Right lung (tissue), 5 donors: ENCODE results near the gene MTOR. TPM values are rescaled to one million over a fixed set of nuclear protein-coding genes. Genes with fewer than 3 reads are reported as not detected.
A peak's percentile ranks its signal among the peaks of the same experiment; 100 is the strongest.
"Not testable (repeated sequence)": the region's sequence is repeated elsewhere in the genome, so short reads cannot be mapped to it uniquely, and the experiment has no call there.

Experiments
- DNase-seq, 2 donors: peaks; one replicate each; pipeline ENCODE4 v3.0.0-alpha.2; 2013
- polyA plus RNA-seq, 5 donors: library from polyadenylated mRNA; unstranded; fragments of 120-200 nt; gene quantifications; one replicate each; pipeline versions ENCODE4 v1.2.1 to v1.2.3, GENCODE V29; 2013; ENCODE audit warnings: inconsistent platforms in 1 of 5, low replicate concordance in 1 of 5; ENCODE audit not compliant: insufficient read length in 5 of 5, insufficient read depth in 1 of 5

The MTOR gene
- polyA plus RNA-seq, 5 donors: 33.4 to 41.7 (median 35.4) TPM

DNA sequence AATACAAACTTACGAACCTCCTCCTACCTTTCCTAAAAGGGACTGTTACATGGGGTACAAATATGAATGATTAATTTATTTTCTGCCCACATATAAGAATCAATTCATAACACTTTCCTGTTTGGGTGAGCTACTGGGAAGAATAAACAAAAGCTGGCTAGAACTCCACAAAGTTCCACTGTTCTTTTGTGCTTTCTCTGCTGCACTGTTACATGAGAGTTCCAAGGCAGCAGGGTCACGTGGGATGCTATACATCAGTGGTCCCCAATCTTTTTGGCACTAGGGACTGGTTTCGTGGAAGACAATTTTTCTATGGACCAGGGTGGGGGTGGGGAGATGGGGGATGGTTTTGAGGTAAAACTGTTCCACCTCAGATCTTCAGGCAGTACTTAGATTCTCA, 75.4 kb downstream of the MTOR start:
- DNase-seq: no peak

DNA sequence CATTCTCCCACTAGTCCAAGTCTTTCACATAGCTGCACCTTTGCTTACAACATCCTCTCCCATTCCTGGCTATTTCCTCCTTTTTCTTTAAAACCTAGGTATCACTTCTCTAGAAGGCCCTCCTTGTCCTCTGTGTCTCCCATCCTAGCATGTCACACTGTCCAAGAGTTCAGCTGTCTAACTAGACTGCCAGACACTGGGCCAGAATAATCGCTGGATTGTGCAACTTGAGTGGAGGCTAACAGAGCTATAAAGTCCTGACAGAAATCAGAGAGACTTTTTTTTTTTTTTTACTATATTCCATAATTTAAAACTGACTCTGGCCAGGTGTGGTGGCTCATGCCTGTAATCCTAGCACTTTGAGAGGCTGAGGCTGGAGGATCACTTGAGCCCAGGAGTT, 77.4 kb downstream of the MTOR start:
- peak; percentile 14 to 25 for DNase-seq

GRCh38 chr1:11182884-11183283, 79.5 kb downstream of the MTOR start:
- DNase-seq: no peak

DNA sequence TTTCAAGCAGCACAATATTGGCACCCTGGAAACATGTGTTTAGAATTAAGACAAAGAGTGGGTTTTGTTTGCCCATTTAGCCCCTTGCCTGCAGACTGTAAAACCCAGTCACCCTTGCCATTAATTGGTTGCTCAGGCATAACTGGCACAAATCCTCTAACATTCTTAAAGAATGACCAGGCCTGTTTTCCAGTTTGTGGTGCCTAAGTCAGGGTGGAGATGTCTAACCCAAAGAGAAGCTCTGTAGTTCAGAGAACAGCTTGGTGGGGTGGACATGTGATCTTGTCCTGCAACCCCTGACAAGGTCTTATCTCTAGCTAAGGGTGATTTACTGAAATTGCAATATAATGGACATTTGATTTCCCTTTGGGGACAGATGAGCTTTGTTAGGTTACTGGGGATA, 82.0 kb downstream of the MTOR start:
- no peak for DNase-seq

GRCh38 chr1:11179749-11180148, 82.6 kb downstream of the MTOR start:
- DNase-seq: not testable (repeated sequence)

GRCh38 chr1:11179125-11179524, 83.2 kb downstream of the MTOR start:
- DNase-seq: no peak

GRCh38 chr1:11178021-11179015, 84.0 kb downstream of the MTOR start:
- DNase-seq: no peak

- DNase-seq: no peak
Observed at GRCh38 chr1:11176081-11176706, 86.2 kb downstream of the MTOR start.

DNA sequence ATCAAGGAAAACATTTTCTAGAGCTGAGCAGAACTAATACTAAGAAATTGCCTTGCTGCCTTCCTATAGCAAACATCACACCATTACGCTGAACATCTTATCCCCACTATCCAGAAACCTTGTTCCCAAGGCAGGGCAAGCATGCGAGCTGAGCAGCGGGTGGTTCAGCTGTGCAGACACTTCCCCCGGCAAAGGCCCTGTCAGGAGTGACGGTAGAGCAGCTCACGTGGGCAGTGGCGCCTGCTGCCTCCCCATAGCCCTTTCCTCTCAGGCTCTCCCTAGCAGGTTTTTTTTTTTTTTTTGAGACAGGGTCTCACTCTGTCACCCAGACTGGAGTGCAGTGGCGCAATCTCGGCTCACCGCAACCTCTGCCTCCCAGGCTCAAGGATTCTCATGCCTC, 86.9 kb downstream of the MTOR start:
- no peak for DNase-seq

GRCh38 chr1:11174261-11174942, 87.9 kb downstream of the MTOR start:
- DNase-seq: no peak

- DNase-seq: no peak
Observed at GRCh38 chr1:11170102-11170501, 92.2 kb downstream of the MTOR start.

DNA sequence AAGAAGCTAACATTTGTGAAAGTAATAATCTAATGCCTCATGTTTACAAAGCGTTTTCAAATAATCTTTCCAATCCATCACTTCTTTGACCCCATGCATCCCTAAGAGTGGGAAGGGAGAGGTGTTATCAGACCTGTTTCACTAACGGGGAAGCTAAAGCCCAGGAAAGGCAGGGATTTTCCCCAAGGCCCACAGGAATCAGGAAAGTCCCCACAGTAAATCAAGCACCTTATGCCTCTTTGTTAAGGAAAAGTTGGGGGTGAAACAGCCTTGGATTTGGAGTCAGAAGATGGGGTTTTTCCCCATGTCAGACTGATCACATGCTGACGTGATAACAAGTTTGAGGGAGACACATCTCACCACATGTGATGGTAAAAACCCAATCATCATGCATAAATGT, 93.1 kb downstream of the MTOR start:
- DNase-seq: no peak

DNA sequence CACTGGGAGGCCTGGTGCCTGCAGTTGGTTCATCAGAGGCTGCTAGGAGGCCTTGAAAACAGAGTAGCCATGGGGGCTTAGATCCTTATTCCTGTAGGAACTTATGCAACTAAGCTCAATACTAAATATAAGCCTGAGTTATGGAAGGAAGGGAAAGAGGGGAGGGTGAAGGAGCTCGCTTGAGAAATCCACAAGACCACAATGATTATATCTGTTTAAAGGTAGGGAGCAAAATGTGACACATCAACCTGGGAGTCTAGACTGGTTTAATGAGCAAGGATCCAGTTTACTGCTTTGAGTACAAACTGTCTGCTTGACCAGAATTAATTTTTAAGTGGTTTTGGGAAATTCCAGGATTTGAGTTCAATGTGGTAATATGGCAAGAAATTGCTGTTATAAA, 93.6 kb downstream of the MTOR start:
- DNase-seq: no peak

DNA sequence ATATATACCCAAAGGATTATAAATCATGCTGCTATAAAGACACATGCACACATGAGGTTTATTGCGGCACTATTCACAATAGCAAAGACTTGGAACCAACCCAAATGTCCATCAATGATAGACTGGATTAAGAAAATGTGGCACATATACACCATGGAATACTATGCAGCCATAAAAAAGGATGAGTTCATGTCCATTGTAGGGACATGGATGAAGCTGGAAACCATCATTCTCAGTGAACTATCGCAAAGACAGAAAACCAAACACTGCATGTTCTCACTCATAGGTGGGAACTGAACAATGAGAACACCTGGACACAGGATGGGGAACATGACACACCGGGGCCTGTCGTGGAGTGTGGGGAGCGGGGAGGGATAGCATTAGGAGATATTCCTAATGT, 95.6 kb downstream of the MTOR start:
- not testable (repeated sequence) for DNase-seq

DNA sequence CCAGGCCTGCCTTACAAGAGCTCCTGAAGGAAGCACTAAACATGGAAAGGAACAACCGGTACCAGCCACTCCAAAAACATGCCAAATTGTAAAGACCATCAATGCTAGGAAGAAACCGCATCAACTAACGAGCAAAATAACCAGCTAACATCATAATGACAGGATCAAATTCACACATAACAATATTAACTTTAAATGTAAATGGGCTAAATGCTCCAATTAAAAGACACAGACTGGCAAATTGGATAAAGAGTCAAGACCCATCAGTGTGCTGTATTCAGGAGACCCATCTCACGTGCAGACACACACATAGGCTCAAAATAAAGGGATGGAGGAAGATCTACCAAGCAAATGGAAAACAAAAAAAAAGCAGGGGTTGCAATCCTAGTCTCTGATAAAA, 99.6 kb downstream of the MTOR start:
- DNase-seq: not testable (repeated sequence)

DNA sequence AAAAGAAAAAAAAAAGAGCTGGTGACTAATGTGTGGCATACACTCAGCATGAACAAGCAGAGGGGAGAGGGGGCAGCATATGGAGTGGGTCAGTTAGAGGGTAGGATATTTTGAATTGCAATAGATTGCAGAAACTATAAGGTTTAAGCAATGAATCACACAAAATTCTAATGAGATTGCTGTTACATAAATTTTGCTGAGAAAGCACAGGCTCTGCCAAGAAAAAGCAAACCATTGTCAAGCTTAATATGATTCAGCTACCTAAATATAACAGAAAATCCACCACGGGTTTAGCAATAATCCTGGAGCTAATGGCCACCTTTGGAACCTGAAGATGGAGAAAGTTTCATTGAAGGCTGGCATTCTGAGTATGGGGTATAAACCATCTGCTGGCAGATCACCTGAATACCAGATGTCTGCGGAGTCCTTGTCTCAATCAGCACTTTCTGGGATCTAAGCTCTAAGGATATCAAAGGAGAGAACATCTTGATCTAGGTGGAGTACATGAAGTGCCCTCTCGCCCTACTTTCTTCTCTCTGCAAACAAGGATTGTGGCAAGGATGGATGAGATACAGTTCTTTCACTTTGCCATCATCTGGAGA, 103.5 kb downstream of the MTOR start:
- DNase-seq: peak in 1 of 2 donors; percentile 44

- no peak for DNase-seq
Observed at GRCh38 chr1:11158291-11158690, 104.1 kb downstream of the MTOR start.

- DNase-seq: no peak
Observed at GRCh38 chr1:11157867-11158266, 104.5 kb downstream of the MTOR start.

GRCh38 chr1:11157394-11157793, 105.0 kb downstream of the MTOR start:
- DNase-seq: no peak

DNA sequence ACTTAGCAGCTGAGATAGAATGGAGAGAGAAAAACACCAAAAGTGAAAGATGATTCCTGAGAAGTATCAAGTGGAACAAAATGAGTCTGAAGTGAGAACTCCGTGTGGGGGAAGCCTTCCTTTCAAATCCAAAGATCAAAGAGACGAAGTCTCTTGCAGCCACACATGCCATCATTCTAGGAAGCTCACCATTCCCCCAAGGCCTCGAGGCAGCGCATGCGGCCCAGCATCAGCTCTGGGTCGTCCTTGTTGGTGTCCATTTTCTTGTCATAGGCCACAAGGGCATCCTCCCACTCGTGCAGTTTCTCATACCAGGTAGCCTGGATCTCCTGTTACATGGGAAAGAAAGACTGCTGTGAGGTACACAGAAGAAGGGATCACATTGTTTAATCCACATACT, 105.4 kb downstream of the MTOR start:
- no peak for DNase-seq

DNA sequence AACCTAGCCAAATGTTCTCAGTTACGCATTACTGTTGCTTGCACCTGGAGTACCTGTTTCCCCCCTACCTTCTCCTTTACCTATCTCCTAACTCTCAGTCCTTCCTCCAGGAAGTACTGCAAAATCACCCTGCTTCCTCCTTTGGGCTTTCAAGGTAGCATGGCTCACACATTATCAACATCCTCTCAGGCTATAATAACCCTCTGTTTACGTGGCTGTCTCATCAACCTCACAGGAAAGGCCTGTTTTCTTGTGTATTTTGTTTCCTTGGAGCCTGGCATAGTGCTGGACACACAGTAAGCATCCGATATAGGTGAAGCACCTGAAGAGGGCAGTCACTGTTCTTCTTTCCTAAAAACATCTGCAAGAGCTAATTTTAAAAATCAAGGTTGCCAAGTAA, 105.9 kb downstream of the MTOR start:
- no peak for DNase-seq

DNA sequence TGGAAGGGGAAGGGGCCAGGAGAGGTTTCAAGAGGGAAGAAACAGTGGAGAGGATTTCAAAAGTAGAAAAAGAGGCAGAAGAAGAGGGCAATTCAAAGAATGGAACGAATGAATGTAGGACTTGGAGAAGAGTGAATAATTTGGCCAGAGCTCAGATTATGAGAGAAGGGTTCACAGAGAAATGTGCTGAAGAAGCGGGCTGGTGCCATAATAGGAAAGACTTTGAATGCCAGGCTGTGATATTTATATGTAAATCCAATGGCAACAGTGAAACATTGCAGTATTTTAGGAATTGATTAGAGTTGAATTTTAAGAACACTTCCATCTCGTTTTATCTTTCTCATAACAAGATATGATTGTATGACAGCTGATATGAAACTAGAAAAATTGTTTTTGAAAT, 109.2 kb downstream of the MTOR start:
- DNase-seq: no peak
